Tongue (tissue), 2 donors: ENCODE results near the gene FOXO1. TPM values are rescaled to one million over a fixed set of nuclear protein-coding genes. Genes with fewer than 3 reads are reported as not detected.

Experiments
- DNase-seq: peaks from one replicate; pipeline ENCODE4 v3.0.0-alpha.2; 2015
- total RNA-seq: library from RNA; depleted of rRNA; stranded (reverse); fragments of >200 nt; gene quantifications from one replicate; pipeline ENCODE4 v1.2.3, GENCODE V29; 2014

Gene FOXO1
- total RNA-seq, 1 donor from 2014 or later: 24.1 TPM

GRCh38 chr13:40635315-40635995 is 31.0 kb downstream of the FOXO1 start:
- DNase-seq: no peak

DNA sequence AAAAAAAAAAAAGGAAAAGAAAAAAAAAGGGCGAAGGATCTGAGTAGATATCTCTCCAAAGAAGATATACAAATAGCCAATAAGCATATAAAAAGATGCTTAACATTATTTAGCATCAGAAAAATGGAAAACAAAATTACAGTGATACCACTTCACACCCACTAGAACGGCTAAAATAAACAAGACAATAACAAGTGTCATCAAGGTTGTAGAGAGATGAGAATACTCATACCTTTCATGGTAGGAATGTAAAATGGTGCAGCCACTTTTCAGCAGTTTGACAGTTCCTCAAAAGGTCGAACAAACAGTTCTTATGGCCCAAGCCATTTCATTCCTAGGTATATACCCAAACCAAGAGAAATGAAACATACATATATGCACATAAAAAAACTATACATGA is 33.5 kb downstream of the FOXO1 start:
- no peak for DNase-seq

DNA sequence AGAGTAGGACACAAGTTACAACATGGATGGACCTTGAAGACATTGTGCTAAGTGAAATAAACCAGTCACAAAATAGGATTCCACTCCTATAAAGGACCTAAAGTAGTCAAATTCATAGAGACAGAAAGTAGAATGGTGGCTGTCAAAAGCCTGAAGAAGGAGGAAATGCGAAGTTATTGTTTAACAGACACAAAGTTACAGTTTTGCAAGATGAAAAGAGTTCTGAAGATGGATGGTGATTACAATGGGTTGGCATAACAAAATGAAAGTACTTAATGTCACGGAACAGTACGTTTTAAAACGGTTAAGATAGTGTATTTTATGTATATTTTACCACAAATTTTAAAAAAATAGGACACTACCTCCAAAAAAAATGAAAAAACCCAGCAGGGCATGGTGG is 34.8 kb downstream of the FOXO1 start:
- no peak for DNase-seq

DNA sequence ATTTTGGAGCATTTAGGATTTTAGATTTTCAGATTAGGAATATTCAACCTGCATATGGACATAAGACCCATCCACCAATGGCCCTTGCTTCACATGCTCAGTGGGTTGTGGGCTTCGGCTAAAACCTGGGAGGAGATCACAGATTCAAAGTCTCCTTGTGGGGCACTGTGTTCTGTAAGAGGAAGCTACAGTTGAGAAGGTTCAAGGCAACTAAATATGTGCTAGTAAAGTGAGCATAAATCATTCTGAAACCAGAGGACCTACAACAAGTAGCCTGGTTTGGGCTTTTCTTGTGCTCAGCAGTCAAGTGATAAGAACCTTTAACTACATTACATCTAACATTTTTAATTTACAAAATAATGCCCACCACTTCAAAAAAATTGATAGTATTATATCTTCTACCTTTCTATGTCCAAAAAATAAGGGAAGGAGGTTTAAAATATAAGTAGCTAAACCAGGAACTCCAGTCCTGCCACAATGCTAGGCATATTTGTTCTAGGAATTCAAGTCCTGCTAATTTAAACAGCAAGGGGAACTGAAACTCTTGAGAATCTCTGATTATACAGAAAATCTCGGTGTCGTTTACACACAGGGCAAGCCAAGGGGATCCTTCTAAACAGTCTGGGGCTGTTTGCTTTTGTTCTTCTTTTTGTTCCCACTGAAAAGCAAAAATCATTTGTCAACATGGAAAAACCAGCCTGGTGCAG is 36.6 kb downstream of the FOXO1 start:
- DNase-seq: no peak

GRCh38 chr13:40626977-40627376 is 39.5 kb downstream of the FOXO1 start:
- no peak for DNase-seq

DNA sequence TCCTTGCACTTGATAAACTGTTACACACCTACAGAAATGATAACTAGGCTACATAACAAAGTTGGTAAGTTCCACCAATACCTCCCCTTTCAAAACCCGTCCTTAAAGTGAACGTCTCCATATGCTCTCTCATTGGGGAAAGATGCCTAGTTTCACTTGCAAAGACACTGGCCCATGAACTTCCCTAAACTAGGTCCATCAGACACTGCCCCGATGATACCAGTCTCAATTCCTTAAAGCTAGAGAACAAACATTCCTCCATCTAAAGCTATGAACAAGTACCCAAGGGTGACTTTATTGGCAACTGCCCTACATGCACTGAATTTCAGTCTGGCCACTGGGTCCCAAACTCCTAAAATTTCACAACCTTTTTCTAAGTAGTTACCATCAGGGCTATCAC is 39.9 kb downstream of the FOXO1 start:
- no peak for DNase-seq

- no peak for DNase-seq
Observed at GRCh38 chr13:40624986-40625385, 41.5 kb downstream of the FOXO1 start.

- no peak for DNase-seq
Observed at GRCh38 chr13:40624383-40624782, 42.1 kb downstream of the FOXO1 start.

DNA sequence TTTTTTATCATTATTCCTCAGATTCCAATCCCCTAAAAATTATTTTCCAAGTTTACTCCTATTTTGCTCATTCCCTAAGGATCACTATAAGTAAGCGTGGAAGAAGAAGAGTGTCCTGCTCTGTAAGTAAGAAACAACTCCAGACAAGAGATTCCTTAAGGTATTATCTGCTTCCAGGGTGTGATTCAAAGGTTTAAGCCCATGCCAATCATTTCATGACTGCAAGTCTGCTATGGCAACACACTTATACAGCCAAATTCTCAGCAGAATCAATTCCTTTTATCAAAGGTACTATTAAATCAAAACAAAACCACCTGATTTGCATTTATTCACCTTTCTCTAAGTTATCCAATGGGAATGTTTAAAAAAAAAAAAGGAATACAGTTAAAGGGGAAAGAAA is 43.7 kb downstream of the FOXO1 start:
- no peak for DNase-seq

DNA sequence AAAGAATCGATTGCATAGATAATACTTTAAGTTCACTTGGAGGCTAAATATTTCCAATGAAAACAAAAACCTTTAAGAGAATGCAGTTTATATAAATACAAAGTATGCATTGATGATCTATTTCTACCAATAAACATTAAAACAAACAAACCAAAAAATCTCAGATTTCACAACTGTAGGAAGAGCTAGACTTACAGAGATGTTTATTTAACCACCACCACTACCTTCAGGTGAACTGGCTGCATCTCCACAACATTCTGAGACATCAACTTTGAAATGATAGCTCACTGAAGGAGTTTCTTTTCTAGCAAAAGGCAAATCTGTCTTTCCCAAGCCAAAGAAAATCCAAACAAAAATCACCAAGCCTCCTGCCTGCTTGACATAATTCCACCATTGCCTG is 44.2 kb downstream of the FOXO1 start:
- no peak for DNase-seq

- DNase-seq: no peak
Observed at GRCh38 chr13:40619479-40619814, 47.0 kb downstream of the FOXO1 start.

DNA sequence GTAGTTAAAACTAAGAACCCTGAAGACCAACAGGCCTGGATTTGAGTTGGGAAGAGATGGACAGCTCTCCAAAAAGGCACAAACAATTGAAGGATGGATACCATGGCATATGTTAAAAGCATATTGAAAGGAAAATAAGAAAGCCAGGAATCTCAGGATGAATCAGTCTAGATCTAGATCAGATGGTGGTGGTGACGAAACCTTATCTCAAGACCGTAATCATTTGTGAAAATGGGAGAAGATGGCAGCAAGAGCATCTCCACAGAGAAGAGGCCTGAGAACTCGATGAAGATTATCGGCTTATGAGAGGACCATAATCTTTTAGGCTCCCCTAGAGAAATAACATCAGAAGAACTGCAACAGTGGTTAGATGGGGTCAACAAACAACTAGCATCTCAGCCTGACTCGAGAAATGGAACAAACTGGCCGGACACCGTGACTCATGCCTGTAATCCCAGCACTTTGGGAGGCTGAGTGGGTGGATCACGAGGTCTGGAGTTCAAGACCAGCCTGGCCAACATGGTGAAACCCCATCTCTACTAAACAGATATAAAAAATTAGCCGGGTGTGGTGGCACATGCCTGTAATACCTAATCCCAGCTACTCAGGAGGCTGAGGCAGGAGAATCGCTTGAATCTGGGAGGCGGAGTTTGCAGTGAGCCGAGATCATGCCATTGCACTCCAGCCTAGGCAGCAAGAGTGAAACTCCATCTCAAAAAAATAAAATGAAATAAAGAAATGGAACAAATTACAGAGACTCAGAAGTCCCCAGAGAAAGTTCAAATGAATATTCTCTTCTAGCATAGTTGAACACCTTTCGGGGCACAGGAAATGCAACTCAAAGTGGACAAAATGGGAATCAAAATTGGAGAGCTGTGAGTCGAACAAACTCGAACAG is 47.6 kb downstream of the FOXO1 start:
- DNase-seq: no peak

DNA sequence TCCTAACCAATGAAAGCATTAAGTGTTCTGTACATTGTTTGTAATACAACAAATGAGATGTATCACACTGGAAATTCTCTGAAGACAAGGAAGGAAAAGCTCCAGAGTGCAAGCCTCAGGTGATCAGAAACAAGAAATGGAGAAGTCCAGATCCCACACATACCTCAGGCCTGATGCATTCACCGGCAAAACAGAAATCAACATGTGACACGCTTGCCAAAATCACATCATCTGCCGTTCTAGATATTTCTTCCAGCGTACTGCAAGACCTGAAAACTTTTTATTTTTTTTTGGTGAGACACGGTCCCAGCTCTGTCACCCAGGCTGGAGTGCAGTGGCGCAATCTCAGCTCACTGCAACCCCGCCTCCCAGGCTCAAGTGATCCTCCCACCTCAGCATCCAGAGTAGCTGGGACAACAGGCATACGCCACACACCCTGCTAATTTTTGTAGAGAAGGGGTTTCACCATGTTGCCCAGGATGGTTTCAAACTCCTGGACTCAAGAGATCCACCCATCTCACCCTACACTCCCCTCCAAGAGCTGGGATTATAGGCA is 48.6 kb downstream of the FOXO1 start:
- DNase-seq: no peak

DNA sequence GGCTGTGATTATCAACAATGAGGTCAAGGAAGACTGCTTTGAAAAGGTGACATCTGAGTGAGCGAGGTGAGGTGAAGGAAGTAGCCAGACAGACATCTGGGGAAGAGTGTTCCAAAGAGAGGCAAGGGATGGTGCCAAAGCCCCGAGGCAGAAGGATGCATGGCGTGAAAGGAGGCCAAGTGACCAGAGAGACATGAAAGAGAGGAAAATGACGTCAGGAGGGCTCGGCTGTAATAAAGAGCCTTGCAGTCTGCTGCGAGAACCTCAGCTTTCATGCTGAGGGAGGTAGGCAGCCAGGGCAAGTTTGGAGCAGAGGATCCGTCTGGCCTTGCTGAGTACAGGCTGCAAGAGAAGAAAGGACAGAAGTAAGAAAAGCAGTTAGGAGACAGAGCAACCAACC is 50.8 kb downstream of the FOXO1 start:
- DNase-seq: no peak

GRCh38 chr13:40613914-40614313 is 52.5 kb downstream of the FOXO1 start:
- DNase-seq: no peak

DNA sequence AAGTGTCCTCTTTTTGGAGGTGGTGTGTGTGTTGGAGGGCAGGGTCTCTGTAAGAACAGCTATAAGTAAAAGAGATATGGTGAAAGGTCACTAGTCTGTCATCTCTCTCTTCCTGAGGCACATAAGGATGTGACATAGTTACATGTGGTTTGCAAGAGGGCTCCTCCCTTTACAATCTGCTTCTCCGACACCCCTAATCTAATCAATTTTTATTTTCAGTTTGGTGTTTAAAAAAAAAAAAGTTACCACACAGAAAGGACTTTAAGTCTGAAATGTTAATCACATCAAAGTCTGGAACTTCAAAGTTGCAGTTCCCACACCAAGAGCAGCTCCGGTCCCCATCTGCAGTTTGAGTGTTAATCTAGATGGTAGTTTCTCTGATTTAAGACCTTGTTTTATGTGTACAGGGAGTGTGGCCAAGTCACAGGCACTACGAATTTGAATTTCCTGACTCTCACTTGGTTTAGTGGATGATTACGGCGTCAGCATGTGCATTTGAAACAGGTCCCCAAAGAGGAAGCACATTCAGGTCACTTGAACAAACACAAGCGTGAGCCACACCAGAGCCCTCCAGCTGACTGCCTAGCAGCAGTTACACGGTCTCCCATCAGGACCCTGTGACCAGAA is 53.1 kb downstream of the FOXO1 start:
- peak; percentile 37 for DNase-seq

DNA sequence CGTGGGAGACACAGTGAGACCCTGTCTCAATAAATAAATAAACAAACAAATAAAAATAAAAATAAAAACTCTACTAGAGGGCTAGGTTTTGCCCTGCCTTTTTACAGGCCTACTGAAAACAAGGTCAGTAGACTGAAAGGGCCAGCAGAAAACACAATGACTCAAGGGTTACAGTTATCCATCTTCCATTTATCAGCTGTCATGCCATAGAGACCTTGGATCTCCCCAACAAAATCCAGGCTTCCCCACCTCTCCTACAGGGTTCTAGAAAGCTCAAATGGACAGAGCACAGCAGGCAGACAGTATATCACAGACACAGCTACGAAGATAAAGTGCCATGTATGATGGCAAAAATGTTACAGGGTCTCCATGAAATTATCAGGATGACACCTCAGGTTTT is 54.4 kb downstream of the FOXO1 start:
- no peak for DNase-seq

GRCh38 chr13:40611635-40612034 is 54.8 kb downstream of the FOXO1 start:
- no peak for DNase-seq

GRCh38 chr13:40611004-40611403 is 55.4 kb downstream of the FOXO1 start:
- no peak for DNase-seq

DNA sequence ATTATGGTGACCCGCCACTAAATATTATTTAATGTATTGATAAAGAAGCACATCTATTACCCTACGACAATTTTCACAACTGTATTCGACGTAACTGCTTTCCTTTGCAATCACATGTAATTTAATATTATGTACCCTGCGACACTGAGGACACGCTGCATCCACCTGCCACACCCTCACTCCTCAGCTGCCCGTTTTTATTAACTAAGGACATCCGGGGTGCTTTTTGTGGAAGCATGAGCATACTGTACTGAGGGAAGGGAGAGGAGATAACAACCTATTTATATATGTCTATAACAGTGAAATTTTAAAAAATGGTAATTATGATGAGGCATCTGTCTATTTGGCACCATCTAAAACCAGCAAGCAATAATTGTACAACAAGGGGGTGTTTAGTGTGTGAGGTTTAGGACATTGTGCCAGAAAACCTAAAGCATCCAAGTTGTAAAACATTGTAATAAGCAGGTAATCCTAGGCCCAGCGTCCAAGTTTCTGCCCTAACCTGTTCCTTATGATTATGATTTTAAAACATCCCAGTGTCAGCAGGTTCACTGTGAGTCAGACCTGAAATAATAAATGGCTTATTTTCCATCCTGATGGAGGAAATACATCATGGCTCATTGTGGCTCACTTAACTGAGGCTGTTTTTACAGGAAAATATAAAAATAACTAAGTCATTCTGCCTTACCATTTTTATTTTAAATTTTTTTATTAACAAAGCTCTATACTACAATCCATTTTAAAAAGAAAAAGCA is 56.3 kb downstream of the FOXO1 start:
- DNase-seq: peak; percentile 29

DNA sequence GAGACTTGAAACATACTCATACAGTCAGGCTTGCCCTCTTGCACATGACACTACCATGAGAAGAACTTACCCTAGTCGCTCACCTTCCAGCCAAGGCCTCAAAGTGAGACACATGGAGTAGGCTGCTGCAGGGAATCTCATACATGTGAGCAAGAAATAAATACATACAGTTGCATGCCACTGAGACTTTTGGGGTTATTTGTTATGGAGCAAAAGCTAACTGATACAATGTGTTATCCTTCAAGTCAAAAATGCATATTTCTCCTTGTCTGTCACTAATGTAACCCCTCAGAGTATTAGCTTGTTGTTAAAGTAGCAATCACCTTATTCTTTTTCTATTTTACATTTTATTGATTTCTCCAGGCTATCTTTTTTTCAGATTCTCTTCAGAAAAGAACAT is 58.1 kb downstream of the FOXO1 start:
- no peak for DNase-seq

- no peak for DNase-seq
Observed at GRCh38 chr13:40605573-40605972, 60.9 kb downstream of the FOXO1 start.
